ENCODE results near the gene SPOCK1. TPM values are rescaled to one million over a fixed set of nuclear protein-coding genes. Genes with fewer than 3 reads are reported as not detected.

SPOCK1 gene
- total RNA-seq, 1 experiment from 2014 or later: 10.9 TPM

DNA sequence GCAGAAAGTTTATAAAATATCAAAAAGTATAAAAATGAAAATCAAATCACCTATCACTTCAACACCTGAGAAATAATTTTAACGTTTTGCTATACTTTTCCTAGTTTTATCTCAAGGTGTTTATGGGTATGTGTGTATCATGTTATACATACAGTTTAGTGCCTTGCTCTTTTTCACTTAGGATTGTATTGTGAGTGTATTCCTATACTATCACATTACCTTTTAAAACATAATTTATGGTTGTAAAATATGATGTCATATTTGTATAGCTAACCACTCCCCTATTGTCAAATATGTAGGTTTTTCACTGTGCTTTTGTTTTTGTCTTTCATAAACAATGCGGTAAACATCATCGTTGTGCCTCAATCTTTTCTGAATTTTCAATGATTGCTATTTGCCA is 479.9 kb downstream of the SPOCK1 start:
- Histone ChIP-seq H3K27me3 (ENCODE audit: insufficient read depth, low read length) (no peaks in the 10 kb centered on the region), H2BK15ac (ENCODE audit: low read depth, low read length) (no peak overlapping the region), H2BK12ac (ENCODE audit: insufficient read length, low read depth, low read length) (no peak overlapping the region), H2BK120ac (ENCODE audit: low read depth, low read length, poor library complexity, severe bottlenecking) (no peak overlapping the region), H3K4ac (ENCODE audit: low read depth, low read length) (no peak overlapping the region), H3K79me2 (ENCODE audit: insufficient read depth, low read length) (no peaks in the 10 kb centered on the region), H2AK5ac (ENCODE audit: insufficient read length, low read length) (no peak overlapping the region), H3K4me2 (ENCODE audit: insufficient read depth, insufficient read length, low read length) (no peak overlapping the region), H3K56ac (ENCODE audit: insufficient read length, low read depth, low read length) (no peak overlapping the region), H3K4me1 (ENCODE audit: insufficient read depth, low read length) (no peaks in the 10 kb centered on the region; the same call in 1 of the 2 replicates), H2BK20ac (ENCODE audit: low read depth, low read length, poor library complexity, severe bottlenecking) (no peak overlapping the region), H4K5ac (ENCODE audit: insufficient read length, low read depth, low read length) (no peak overlapping the region), H3K18ac (ENCODE audit: insufficient read length, low read depth, low read length) (no peak overlapping the region), H4K8ac (replicated peaks; ENCODE audit: insufficient read length, low read depth, low read length) (no peak overlapping the region), H3K23me2 (ENCODE audit: insufficient read length, low read depth, low read length, poor library complexity, severe bottlenecking) (no peaks in the 10 kb centered on the region), H3T11ph (ENCODE audit: low read length) (no peak overlapping the region), H3K9me3 (ENCODE audit: control insufficient read depth, low read depth, low read length) (no peaks in the 10 kb centered on the region), H3K9ac (ENCODE audit: extremely low read depth, insufficient read length, low read length) (no peak overlapping the region), H3K79me1 (ENCODE audit: insufficient read depth, low read depth, low read length, poor library complexity, severe bottlenecking) (no peaks in the 10 kb centered on the region), H3K27ac (ENCODE audit: insufficient read length, low read depth, low read length) (no peak overlapping the region), H2BK5ac (ENCODE audit: insufficient read length, low read length) (no peak overlapping the region), H4K91ac (ENCODE audit: insufficient read length, low read depth, low read length) (no peak overlapping the region), H3K14ac (ENCODE audit: insufficient read depth, low read length) (no peak overlapping the region), H2AFZ (ENCODE audit: low read length) (no peak overlapping the region), H4K20me1 (ENCODE audit: control insufficient read depth, insufficient read depth, insufficient read length) (no peaks in the 10 kb centered on the region), H3K23ac (ENCODE audit: insufficient read length, low read depth, low read length) (no peak overlapping the region)
- H3K27me3 Mint-ChIP-seq (ENCODE audit: low read depth): no peaks in the 10 kb centered on the region; the same call in 1 of the 2 replicates
- no peak overlapping the region for H3K27ac Mint-ChIP-seq
- no peak overlapping the region for H3K4me3 Mint-ChIP-seq
- H3K36me3 Mint-ChIP-seq (ENCODE audit: insufficient read depth in 1 of 3, low read depth in 3 of 3): no peaks in the 10 kb centered on the region
- H3K4me1 Mint-ChIP-seq: peaks cover 7 to 8% of the 10 kb centered on the region in 2 experiments; a peak in 2 of 4 replicates
- no peaks in the 10 kb centered on the region for H3K9me3 Mint-ChIP-seq
- WGBS (ENCODE audit: extremely low coverage, insufficient read length, low lambda C conversion rate): no CpG with 5 or more reads among the region's 3 CpGs
- DNase-seq: no peak
- TF ChIP-seq, protein P1, sequence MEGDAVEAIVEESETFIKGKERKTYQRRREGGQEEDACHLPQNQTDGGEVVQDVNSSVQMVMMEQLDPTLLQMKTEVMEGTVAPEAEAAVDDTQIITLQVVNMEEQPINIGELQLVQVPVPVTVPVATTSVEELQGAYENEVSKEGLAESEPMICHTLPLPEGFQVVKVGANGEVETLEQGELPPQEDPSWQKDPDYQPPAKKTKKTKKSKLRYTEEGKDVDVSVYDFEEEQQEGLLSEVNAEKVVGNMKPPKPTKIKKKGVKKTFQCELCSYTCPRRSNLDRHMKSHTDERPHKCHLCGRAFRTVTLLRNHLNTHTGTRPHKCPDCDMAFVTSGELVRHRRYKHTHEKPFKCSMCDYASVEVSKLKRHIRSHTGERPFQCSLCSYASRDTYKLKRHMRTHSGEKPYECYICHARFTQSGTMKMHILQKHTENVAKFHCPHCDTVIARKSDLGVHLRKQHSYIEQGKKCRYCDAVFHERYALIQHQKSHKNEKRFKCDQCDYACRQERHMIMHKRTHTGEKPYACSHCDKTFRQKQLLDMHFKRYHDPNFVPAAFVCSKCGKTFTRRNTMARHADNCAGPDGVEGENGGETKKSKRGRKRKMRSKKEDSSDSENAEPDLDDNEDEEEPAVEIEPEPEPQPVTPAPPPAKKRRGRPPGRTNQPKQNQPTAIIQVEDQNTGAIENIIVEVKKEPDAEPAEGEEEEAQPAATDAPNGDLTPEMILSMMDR (conservative IDR thresholded peaks at IDR 0.05): no peak

All from H9 (cell line).